GM19351 (cell line): ENCODE data around the gene MAPK1IP1L.
A peak's percentile ranks its signal among the peaks of the same experiment; 100 is the strongest.

Experiments used
- ATAC-seq: cut with Tn5 transposase; IDR thresholded peaks from one replicate; pipeline ENCODE4 v1.9.1; 2021; ENCODE audit warnings: mild to moderate bottlenecking, moderate library complexity; ENCODE audit not compliant: unreplicated experiment

Gene MAPK1IP1L

GRCh38 chr14:55094292-55095157 is 43.1 kb downstream of the MAPK1IP1L start:
- ATAC-seq, result no peak

GRCh38 chr14:55097881-55098560 is 46.6 kb downstream of the MAPK1IP1L start:
- peak; percentile 68 for ATAC-seq

GRCh38 chr14:55098561-55098898 is 47.1 kb downstream of the MAPK1IP1L start:
- ATAC-seq, result no peak

GRCh38 chr14:55099756-55100155 is 48.3 kb downstream of the MAPK1IP1L start:
- ATAC-seq, result no peak

- ATAC-seq, result no peak
Measured at GRCh38 chr14:55101698-55102097, 50.3 kb downstream of the MAPK1IP1L start.

- peak; percentile 53 for ATAC-seq
Measured at GRCh38 chr14:55102141-55102621, 50.7 kb downstream of the MAPK1IP1L start.

- ATAC-seq, result peak; percentile 43
Measured at GRCh38 chr14:55103005-55103640, 51.7 kb downstream of the MAPK1IP1L start.

GRCh38 chr14:55103971-55104954 is 52.8 kb downstream of the MAPK1IP1L start:
- no peak for ATAC-seq

- ATAC-seq, result no peak
Measured at GRCh38 chr14:55105991-55106390, 54.5 kb downstream of the MAPK1IP1L start.

GRCh38 chr14:55107766-55108554 is 56.5 kb downstream of the MAPK1IP1L start:
- ATAC-seq, result peak; percentile 81

- ATAC-seq, result no peak
Measured at GRCh38 chr14:55109836-55110235, 58.4 kb downstream of the MAPK1IP1L start.

GRCh38 chr14:55111122-55111708 is 59.8 kb downstream of the MAPK1IP1L start:
- ATAC-seq, result no peak

- ATAC-seq, result no peak
Measured at GRCh38 chr14:55114720-55115119, 63.3 kb downstream of the MAPK1IP1L start.

GRCh38 chr14:55115460-55115859 is 64.0 kb downstream of the MAPK1IP1L start:
- no peak for ATAC-seq

GRCh38 chr14:55115861-55116245 is 64.4 kb downstream of the MAPK1IP1L start:
- no peak for ATAC-seq

- no peak for ATAC-seq
Measured at GRCh38 chr14:55116246-55117030, 65.0 kb downstream of the MAPK1IP1L start.

- no peak for ATAC-seq
Measured at GRCh38 chr14:55117803-55118441, 66.5 kb downstream of the MAPK1IP1L start.

- no peak for ATAC-seq
Measured at GRCh38 chr14:55118761-55119160, 67.3 kb downstream of the MAPK1IP1L start.
